ENCODE data around the gene SNRNP70. TPM values are rescaled to one million over a fixed set of nuclear protein-coding genes. Genes with fewer than 3 reads are reported as not detected.

Gene SNRNP70
- total and polyA plus RNA-seq, 2 of the 13 experiments (the other 11 are each of a cell fraction or from before 2014, with no cell fraction given) = 150 to 210 TPM

- no peak for TF ChIP-seq RNF219 (CRISPR knock-in tag; IDR thresholded peaks at IDR 0.05)
- peak; percentile 46; the same call in 1 of the 3 replicates for TF ChIP-seq MXI1 (IDR thresholded peaks at IDR 0.05; ENCODE audit: borderline replicate concordance, low read depth, low read length)
- TF ChIP-seq KMT2A (CRISPR knock-in tag; IDR thresholded peaks at IDR 0.05) = 0 out of 2 replicates have a peak, but pooled peaks have one; percentile 44
- TF ChIP-seq ZSCAN21 (CRISPR knock-in tag; IDR thresholded peaks at IDR 0.05; ENCODE audit: borderline replicate concordance) = no peak
- TF ChIP-seq ZBTB40 (IDR thresholded peaks at IDR 0.05) = no peak
- TF ChIP-seq ZBTB40 (CRISPR knock-in tag; IDR thresholded peaks at IDR 0.05) = no peak
- TF ChIP-seq ZNF503 (CRISPR knock-in tag; IDR thresholded peaks at IDR 0.05) = peak; percentile 41; the same call in 1 of the 2 replicates
- 0 out of 2 replicates have a peak, but pooled peaks have one; percentile 25 for TF ChIP-seq ELF1 (CRISPR knock-in tag; IDR thresholded peaks at IDR 0.05)
- TF ChIP-seq POGZ (CRISPR knock-in tag; IDR thresholded peaks at IDR 0.05) = no peak
- TF ChIP-seq ZNF274 (CRISPR knock-in tag; IDR thresholded peaks at IDR 0.05) = peak; percentile 82; the same call in 1 of the 2 replicates
- TF ChIP-seq, protein P1, sequence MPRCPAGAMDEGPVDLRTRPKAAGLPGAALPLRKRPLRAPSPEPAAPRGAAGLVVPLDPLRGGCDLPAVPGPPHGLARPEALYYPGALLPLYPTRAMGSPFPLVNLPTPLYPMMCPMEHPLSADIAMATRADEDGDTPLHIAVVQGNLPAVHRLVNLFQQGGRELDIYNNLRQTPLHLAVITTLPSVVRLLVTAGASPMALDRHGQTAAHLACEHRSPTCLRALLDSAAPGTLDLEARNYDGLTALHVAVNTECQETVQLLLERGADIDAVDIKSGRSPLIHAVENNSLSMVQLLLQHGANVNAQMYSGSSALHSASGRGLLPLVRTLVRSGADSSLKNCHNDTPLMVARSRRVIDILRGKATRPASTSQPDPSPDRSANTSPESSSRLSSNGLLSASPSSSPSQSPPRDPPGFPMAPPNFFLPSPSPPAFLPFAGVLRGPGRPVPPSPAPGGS (CRISPR knock-in tag; IDR thresholded peaks at IDR 0.05) = 0 out of 2 replicates have a peak, but pooled peaks have one; percentile 15
- TF ChIP-seq ATF5 (CRISPR knock-in tag; IDR thresholded peaks at IDR 0.05; ENCODE audit: low read depth) = no peak
- no peak for TF ChIP-seq DNMT3B (CRISPR knock-in tag; conservative IDR thresholded peaks at IDR 0.05)
Observed at GRCh38 chr19:49157445-49158224, 72.4 kb downstream of the SNRNP70 start, which contains the start of gene TRPM4 (continued).
